ENCODE data around the gene FUBP3. TPM values are rescaled to one million over a fixed set of nuclear protein-coding genes. Genes with fewer than 3 reads are reported as not detected.
A peak's percentile ranks its signal among the peaks of the same experiment; 100 is the strongest.

The FUBP3 gene
- total RNA-seq, 1 experiment from 2014 or later: 78.6 TPM

GRCh38 chr9:130663977-130664250 is 84.5 kb downstream of the FUBP3 start:
- H3K4me2 ChIP-seq (ENCODE audit: insufficient read depth, insufficient read length, low read length): peak overlapping the region; percentile 44
- no peak for DNase-seq
- peak overlapping the region; percentile 26 to 83 for H3K4me3 Mint-ChIP-seq
- no peak overlapping the region for H2BK15ac ChIP-seq (ENCODE audit: low read depth, low read length)
- no peak overlapping the region for H3K9ac ChIP-seq (ENCODE audit: extremely low read depth, insufficient read length, low read length)
- H3K4ac ChIP-seq (ENCODE audit: low read depth, low read length): no peak overlapping the region
- no peak overlapping the region for H3K23ac ChIP-seq (ENCODE audit: insufficient read length, low read depth, low read length)
- H3K18ac ChIP-seq (ENCODE audit: insufficient read length, low read depth, low read length): no peak overlapping the region
- no peak overlapping the region for H3K27ac Mint-ChIP-seq
- no peak overlapping the region for H2AK5ac ChIP-seq (ENCODE audit: insufficient read length, low read length)
- H4K5ac ChIP-seq (ENCODE audit: insufficient read length, low read depth, low read length): no peak overlapping the region
- H3K9me3 ChIP-seq (ENCODE audit: control insufficient read depth, low read depth, low read length): no peaks in the 10 kb centered on the region
- WGBS (ENCODE audit: extremely low coverage, insufficient read length, low lambda C conversion rate): no CpG with 5 or more reads among the region's 19 CpGs
- H2AFZ ChIP-seq (ENCODE audit: low read length): no peak overlapping the region
- no peak overlapping the region for H2BK5ac ChIP-seq (ENCODE audit: insufficient read length, low read length)
- no peak overlapping the region for H3K27ac ChIP-seq (ENCODE audit: insufficient read length, low read depth, low read length)
- no peaks in the 10 kb centered on the region for H3K79me1 ChIP-seq (ENCODE audit: insufficient read depth, low read depth, low read length, poor library complexity, severe bottlenecking)
- H4K91ac ChIP-seq (ENCODE audit: insufficient read length, low read depth, low read length): no peak overlapping the region
- no peak overlapping the region for H2BK12ac ChIP-seq (ENCODE audit: insufficient read length, low read depth, low read length)
- no peaks in the 10 kb centered on the region for H3K79me2 ChIP-seq (ENCODE audit: insufficient read depth, low read length)
- H3K36me3 Mint-ChIP-seq (ENCODE audit: insufficient read depth in 1 of 3, low read depth in 3 of 3): peaks cover 0 to 1% (median 1%) of the 10 kb centered on the region in 3 experiments; a peak in 3 of 7 replicates
- H3K4me1 ChIP-seq (ENCODE audit: insufficient read depth, low read length): no peaks in the 10 kb centered on the region; the same call in 1 of the 2 replicates
- no peak overlapping the region for H3K14ac ChIP-seq (ENCODE audit: insufficient read depth, low read length)
- H3K27me3 Mint-ChIP-seq (ENCODE audit: low read depth): peaks cover 100% of the 10 kb centered on the region
- H3K9me3 Mint-ChIP-seq: peaks cover 0 to 3% of the 10 kb centered on the region in 2 experiments; a peak in 3 of 5 replicates
- no peak overlapping the region for H3T11ph ChIP-seq (ENCODE audit: low read length)
- H3K27me3 ChIP-seq (ENCODE audit: insufficient read depth, low read length): peaks cover 90% of the 10 kb centered on the region
- no peak for TF ChIP-seq CTCF (conservative IDR thresholded peaks at IDR 0.05)
- H3K23me2 ChIP-seq (ENCODE audit: insufficient read length, low read depth, low read length, poor library complexity, severe bottlenecking): peaks cover 18% of the 10 kb centered on the region
- H4K8ac ChIP-seq (replicated peaks; ENCODE audit: insufficient read length, low read depth, low read length): no peak overlapping the region
- peaks cover 11 to 36% of the 10 kb centered on the region in 2 experiments for H3K4me1 Mint-ChIP-seq
- no peak overlapping the region for H3K56ac ChIP-seq (ENCODE audit: insufficient read length, low read depth, low read length)
- H4K20me1 ChIP-seq (ENCODE audit: control insufficient read depth, insufficient read depth, insufficient read length): no peaks in the 10 kb centered on the region
- no peak overlapping the region for H2BK20ac ChIP-seq (ENCODE audit: low read depth, low read length, poor library complexity, severe bottlenecking)
- no peak overlapping the region for H2BK120ac ChIP-seq (ENCODE audit: low read depth, low read length, poor library complexity, severe bottlenecking)

Data from H9 (cell line).